Activated CD4-positive, alpha-beta T cell treated with anti-CD3 and anti-CD28 coated beads, Interleukin-2, amount 10 ng/mL, durations not matched to agents 7 days and 5 days (primary cell): Measurements from ENCODE around the gene ZSWIM3. TPM values are rescaled to one million over a fixed set of nuclear protein-coding genes. Genes with fewer than 3 reads are reported as not detected.

ENCODE experiments used
- CTCF ChIA-PET: fragments of 350-600 bp; sonication (Branson Sonifier 250); formaldehyde crosslinking; loops from one replicate; lab custom pipeline; 2021; ENCODE audit warnings: antibody characterized with exemption; lab: Charles Lee
- POLR2A ChIA-PET: fragments of 350-600 bp; sonication (Branson Sonifier 250); formaldehyde crosslinking; loops from one replicate; lab custom pipeline; 2021; ENCODE audit warnings: antibody characterized with exemption; lab: Charles Lee
- DNase-seq: peaks from one replicate; pipeline ENCODE4 v3.0.0-alpha.2; 2020
- H3K27ac Mint-ChIP-seq: one replicate; pipeline ENCODE4 v1.8.0; 2021; ENCODE audit warnings: mild to moderate bottlenecking, moderate library complexity, mixed read lengths
- H3K27me3 Mint-ChIP-seq: one replicate; pipeline ENCODE4 v1.8.0; 2021; ENCODE audit warnings: mixed read lengths
- H3K36me3 Mint-ChIP-seq: one replicate; pipeline ENCODE4 v1.8.0; 2021; ENCODE audit warnings: low read depth, mixed read lengths
- H3K4me1 Mint-ChIP-seq: one replicate; pipeline ENCODE4 v1.8.0; 2021; ENCODE audit warnings: mixed read lengths
- H3K4me3 Mint-ChIP-seq: one replicate; pipeline ENCODE4 v1.8.0; 2021; ENCODE audit warnings: mild to moderate bottlenecking, moderate library complexity, mixed read lengths
- H3K9me3 Mint-ChIP-seq: one replicate; pipeline ENCODE4 v1.8.0; 2021; ENCODE audit warnings: mixed read lengths
- total RNA-seq, 2 experiments: library from RNA; stranded (reverse); gene quantifications; one replicate each; pipeline ENCODE4 v1.2.3, GENCODE V29; 2021

ZSWIM3 gene
- total RNA-seq: 1 to 10 TPM; 6.2 to 6.4 TPM

- no peaks in the 10 kb centered on the region for H3K27me3 Mint-ChIP-seq
- H3K27ac Mint-ChIP-seq: peak within 1 kb of the TSS; percentile 99
- peaks cover 50% of the 10 kb centered on the region for H3K4me1 Mint-ChIP-seq
- H3K36me3 Mint-ChIP-seq: peaks cover 22% of the 10 kb centered on the region
- peak within 1 kb of the TSS; percentile 98 for H3K4me3 Mint-ChIP-seq
- no peaks in the 10 kb centered on the region for H3K9me3 Mint-ChIP-seq
- peak; percentile 99 for DNase-seq
- POLR2A ChIA-PET: no interaction called here
- CTCF ChIA-PET: interaction anchor here (0.8 to 1.0 kb wide), 3 partner anchors 15 to 36 kb away, joined by 3 read pairs; no protein-coding TSS in a partner anchor
These were observed at the start of gene ZSWIM3, which contains the start of gene ACOT8 for GRCh38 chr20:45857114-45857881. TSS of gene ZSWIM3 (plus strand) at chr20:45857614. CDS start at chr20:45857826, 212 bp downstream. TSS of gene ACOT8 (minus strand) at chr20:45857392. CDS start at chr20:45857315, 77 bp downstream.

GRCh38 chr20:45810191-45810970 lies 47.0 kb upstream of the ZSWIM3 start:
- peaks cover 54% of the 10 kb centered on the region for H3K36me3 Mint-ChIP-seq
- no peak overlapping the region for H3K27ac Mint-ChIP-seq
- peaks cover 28% of the 10 kb centered on the region for H3K4me1 Mint-ChIP-seq
- no peaks in the 10 kb centered on the region for H3K9me3 Mint-ChIP-seq
- POLR2A ChIA-PET: no interaction called here
- CTCF ChIA-PET: interaction anchor here (0.6 to 1.7 kb wide), 2 partner anchors 11 to 159 kb away, joined by 3 to 6 read pairs; no protein-coding TSS in a partner anchor
- no peaks in the 10 kb centered on the region for H3K27me3 Mint-ChIP-seq
- DNase-seq: no peak
- no peak overlapping the region for H3K4me3 Mint-ChIP-seq

GRCh38 chr20:45812157-45813005 lies 45.0 kb upstream of the ZSWIM3 start, which contains the start of gene UBE2C:
TSS of gene UBE2C (plus strand) at chr20:45812644. CDS start at chr20:45812696, 52 bp downstream.
- peaks cover 36% of the 10 kb centered on the region for H3K4me1 Mint-ChIP-seq
- H3K4me3 Mint-ChIP-seq: peak within 1 kb of the TSS; percentile 96
- CTCF ChIA-PET: no interaction called here
- no peaks in the 10 kb centered on the region for H3K27me3 Mint-ChIP-seq
- peak; percentile 98 for DNase-seq
- peak within 1 kb of the TSS; percentile 93 for H3K27ac Mint-ChIP-seq
- H3K9me3 Mint-ChIP-seq: no peaks in the 10 kb centered on the region
- H3K36me3 Mint-ChIP-seq: peaks cover 59% of the 10 kb centered on the region
- POLR2A ChIA-PET: interaction anchor here (0.9 kb wide), 1 partner anchor 21 kb away, joined by 4 read pairs; the partner anchor contains the start of gene SNX21

GRCh38 chr20:45813006-45813340 lies 44.4 kb upstream of the ZSWIM3 start:
- H3K9me3 Mint-ChIP-seq: no peaks in the 10 kb centered on the region
- peaks cover 64% of the 10 kb centered on the region for H3K36me3 Mint-ChIP-seq
- CTCF ChIA-PET: interaction anchor here (0.7 to 1.3 kb wide), 2 partner anchors 16 to 60 kb away, joined by 3 to 5 read pairs; no protein-coding TSS in a partner anchor
- no peak for DNase-seq
- no peaks in the 10 kb centered on the region for H3K27me3 Mint-ChIP-seq
- peaks cover 39% of the 10 kb centered on the region for H3K4me1 Mint-ChIP-seq
- H3K4me3 Mint-ChIP-seq: peak overlapping the region; percentile 96
- POLR2A ChIA-PET: interaction anchor here (0.9 kb wide), 1 partner anchor 21 kb away, joined by 4 read pairs; the partner anchor contains the start of gene SNX21
- H3K27ac Mint-ChIP-seq: peak overlapping the region; percentile 93

GRCh38 chr20:45813489-45813888 lies 43.9 kb upstream of the ZSWIM3 start:
- CTCF ChIA-PET: interaction anchor here (0.7 to 1.6 kb wide), 4 partner anchors 9 to 59 kb away, joined by 3 to 5 read pairs (median 4); no protein-coding TSS in a partner anchor
- peak overlapping the region; percentile 93 for H3K27ac Mint-ChIP-seq
- no peaks in the 10 kb centered on the region for H3K9me3 Mint-ChIP-seq
- H3K4me3 Mint-ChIP-seq: peak overlapping the region; percentile 96
- H3K4me1 Mint-ChIP-seq: peaks cover 39% of the 10 kb centered on the region
- H3K27me3 Mint-ChIP-seq: no peaks in the 10 kb centered on the region
- no peak for DNase-seq
- POLR2A ChIA-PET: no interaction called here
- peaks cover 64% of the 10 kb centered on the region for H3K36me3 Mint-ChIP-seq

GRCh38 chr20:45814314-45814713 lies 43.1 kb upstream of the ZSWIM3 start:
- H3K4me3 Mint-ChIP-seq: no peak overlapping the region
- ChIA-PET CTCF (interaction anchor here (0.6 to 1.6 kb wide), 4 partner anchors 10 to 930 kb away, joined by 3 to 5 read pairs (median 4); no protein-coding TSS in a partner anchor), POLR2A (no interaction called here)
- DNase-seq: no peak
- H3K27ac Mint-ChIP-seq: no peak overlapping the region
- peaks cover 39% of the 10 kb centered on the region for H3K4me1 Mint-ChIP-seq
- peaks cover 62% of the 10 kb centered on the region for H3K36me3 Mint-ChIP-seq
- no peaks in the 10 kb centered on the region for H3K9me3 Mint-ChIP-seq
- H3K27me3 Mint-ChIP-seq: no peaks in the 10 kb centered on the region

GRCh38 chr20:45816951-45817350 lies 40.5 kb upstream of the ZSWIM3 start:
- Mint-ChIP-seq H3K4me1 (peaks cover 32% of the 10 kb centered on the region), H3K36me3 (peaks cover 42% of the 10 kb centered on the region), H3K27ac (peak overlapping the region; percentile 39), H3K9me3 (no peaks in the 10 kb centered on the region), H3K4me3 (no peak overlapping the region), H3K27me3 (peaks cover 1% of the 10 kb centered on the region)
- ChIA-PET CTCF (interaction anchor here (0.8 kb wide), 1 partner anchor 170 kb away, joined by 3 read pairs; no protein-coding TSS in a partner anchor), POLR2A (no interaction called here)
- no peak for DNase-seq

GRCh38 chr20:45817376-45818194 lies 39.8 kb upstream of the ZSWIM3 start:
- Mint-ChIP-seq H3K4me3 (no peak overlapping the region), H3K27me3 (peaks cover 8% of the 10 kb centered on the region), H3K4me1 (peaks cover 30% of the 10 kb centered on the region), H3K36me3 (peaks cover 37% of the 10 kb centered on the region), H3K9me3 (no peaks in the 10 kb centered on the region), H3K27ac (no peak overlapping the region)
- CTCF ChIA-PET: interaction anchor here (0.8 to 1.3 kb wide), 2 partner anchors 152 to 169 kb away, joined by 3 read pairs; no protein-coding TSS in a partner anchor
- DNase-seq: no peak
- POLR2A ChIA-PET: no interaction called here

GRCh38 chr20:45818239-45818638 lies 39.2 kb upstream of the ZSWIM3 start:
- Mint-ChIP-seq H3K9me3 (no peaks in the 10 kb centered on the region), H3K36me3 (peaks cover 31% of the 10 kb centered on the region), H3K4me1 (peaks cover 27% of the 10 kb centered on the region), H3K27ac (no peak overlapping the region), H3K4me3 (no peak overlapping the region), H3K27me3 (peaks cover 14% of the 10 kb centered on the region)
- ChIA-PET POLR2A (no interaction called here), CTCF (interaction anchor here (0.9 to 1.3 kb wide), 3 partner anchors 10 to 152 kb away, joined by 3 read pairs; no protein-coding TSS in a partner anchor)
- DNase-seq: no peak

GRCh38 chr20:45819466-45819865 lies 37.9 kb upstream of the ZSWIM3 start:
- Mint-ChIP-seq H3K4me1 (peaks cover 29% of the 10 kb centered on the region), H3K4me3 (no peak overlapping the region), H3K27ac (no peak overlapping the region), H3K36me3 (peaks cover 22% of the 10 kb centered on the region), H3K9me3 (no peaks in the 10 kb centered on the region), H3K27me3 (peaks cover 26% of the 10 kb centered on the region)
- no peak for DNase-seq
- POLR2A ChIA-PET: no interaction called here
- CTCF ChIA-PET: interaction anchor here (0.6 to 1.1 kb wide), 4 partner anchors 8 to 1781 kb away, joined by 3 to 4 read pairs (median 3); no protein-coding TSS in a partner anchor

- ChIA-PET POLR2A (no interaction called here), CTCF (interaction anchor here (0.6 to 0.9 kb wide), 3 partner anchors 10 to 273 kb away, joined by 3 read pairs; no protein-coding TSS in a partner anchor)
- peaks cover 29% of the 10 kb centered on the region for H3K27me3 Mint-ChIP-seq
- H3K27ac Mint-ChIP-seq: no peak overlapping the region
- H3K4me3 Mint-ChIP-seq: no peak overlapping the region
- peaks cover 22% of the 10 kb centered on the region for H3K4me1 Mint-ChIP-seq
- H3K9me3 Mint-ChIP-seq: no peaks in the 10 kb centered on the region
- DNase-seq: no peak
- peaks cover 6% of the 10 kb centered on the region for H3K36me3 Mint-ChIP-seq
These were observed 35.5 kb upstream of the ZSWIM3 start for GRCh38 chr20:45821947-45822346.
